ENCODE data around the gene HDGFL1. TPM values are rescaled to one million over a fixed set of nuclear protein-coding genes. Genes with fewer than 3 reads are reported as not detected.

The HDGFL1 gene
- total and polyA plus RNA-seq, 2 donors (not counting 3 experiments of a cell fraction or from before 2014, with no cell fraction given), result not detected

DNA sequence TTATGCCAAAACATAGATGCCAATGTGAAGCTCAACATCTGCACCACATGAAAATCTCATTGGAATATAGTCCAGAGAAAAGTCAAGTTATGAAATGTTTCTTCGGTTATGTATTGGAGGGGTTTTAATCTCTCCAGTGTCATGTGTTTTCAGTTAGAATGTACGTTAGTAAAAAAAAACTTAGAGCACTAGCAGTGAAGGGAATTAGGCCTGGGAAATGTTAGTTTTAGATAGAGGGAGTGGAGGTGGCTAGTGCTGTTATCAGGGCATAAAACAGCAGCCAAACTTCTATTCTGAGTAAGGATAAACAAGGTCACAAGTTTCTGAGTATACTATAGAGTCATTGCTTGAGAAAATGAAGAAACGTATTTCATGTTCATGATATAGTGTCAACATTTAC is 42.9 kb downstream of the HDGFL1 start:
- POLR2A ChIA-PET, result no interaction called here
- Histone ChIP-seq H3K4me2 (ENCODE audit: insufficient read depth, low read length) (no peak overlapping the region), H3K79me2 (ENCODE audit: control insufficient read depth, insufficient read depth, low read length) (no peaks in the 10 kb centered on the region), H3K27me3 (ENCODE audit: control insufficient read depth in 2 of 2, insufficient read depth in 2 of 2, low read length in 2 of 2) (no peaks in the 10 kb centered on the region), H3K27ac (ENCODE audit: insufficient read depth, low read depth, low read length) (no peak overlapping the region), H3K9me1 (replicated peaks; ENCODE audit: control insufficient read depth, extremely low read depth, insufficient read depth, low read length) (no peaks in the 10 kb centered on the region), H4K20me1 (replicated peaks; ENCODE audit: control insufficient read depth, extremely low read depth, insufficient read depth, low read length) (no peaks in the 10 kb centered on the region), H3K36me3 (ENCODE audit: control insufficient read depth in 2 of 2, extremely low read depth in 1 of 2, insufficient read depth in 2 of 2, low read length in 2 of 2) (no peaks in the 10 kb centered on the region), H3K4me3 (replicated peaks in 1 of 3; ENCODE audit: insufficient read depth in 1 of 3, low read depth in 1 of 3, low read length in 3 of 3) (no peak overlapping the region), H3K4me1 (ENCODE audit: control insufficient read depth, extremely low read depth, insufficient read depth, low read length) (peaks cover 12% of the 10 kb centered on the region), H2AFZ (ENCODE audit: low read depth, low read length) (no peak overlapping the region), H3K9ac (replicated peaks; ENCODE audit: extremely low read depth, insufficient read depth, low read length) (no peak overlapping the region), H3K9me3 (replicated peaks; ENCODE audit: control insufficient read depth, insufficient read depth, low read length) (no peaks in the 10 kb centered on the region)
- peak; percentile 64 for DNase-seq (ENCODE audit: low read depth, low spot score)
- TF ChIP-seq MYC (IDR thresholded peaks at IDR 0.05; ENCODE audit: low read depth, low read length) (no peak), JUN (IDR thresholded peaks at IDR 0.05; ENCODE audit: borderline replicate concordance, insufficient read depth, insufficient read length, low read depth) (no peak), POLR2AphosphoS5 (IDR thresholded peaks at IDR 0.05; ENCODE audit: insufficient read depth, low read depth, low read length) (no peak), GATA2 (IDR thresholded peaks at IDR 0.05; ENCODE audit: insufficient read depth, insufficient read length, low read depth, low read length) (no peak), POLR2A (IDR thresholded peaks at IDR 0.05; ENCODE audit: low read depth, low read length) (no peak), EZH2 (IDR thresholded peaks at IDR 0.05; ENCODE audit: borderline replicate concordance, low read depth, low read length, severe bottlenecking) (no peak), FOS (IDR thresholded peaks at IDR 0.05; ENCODE audit: borderline replicate concordance, insufficient read depth, low read length) (no peak)
- TF ChIP-seq, protein P1, sequence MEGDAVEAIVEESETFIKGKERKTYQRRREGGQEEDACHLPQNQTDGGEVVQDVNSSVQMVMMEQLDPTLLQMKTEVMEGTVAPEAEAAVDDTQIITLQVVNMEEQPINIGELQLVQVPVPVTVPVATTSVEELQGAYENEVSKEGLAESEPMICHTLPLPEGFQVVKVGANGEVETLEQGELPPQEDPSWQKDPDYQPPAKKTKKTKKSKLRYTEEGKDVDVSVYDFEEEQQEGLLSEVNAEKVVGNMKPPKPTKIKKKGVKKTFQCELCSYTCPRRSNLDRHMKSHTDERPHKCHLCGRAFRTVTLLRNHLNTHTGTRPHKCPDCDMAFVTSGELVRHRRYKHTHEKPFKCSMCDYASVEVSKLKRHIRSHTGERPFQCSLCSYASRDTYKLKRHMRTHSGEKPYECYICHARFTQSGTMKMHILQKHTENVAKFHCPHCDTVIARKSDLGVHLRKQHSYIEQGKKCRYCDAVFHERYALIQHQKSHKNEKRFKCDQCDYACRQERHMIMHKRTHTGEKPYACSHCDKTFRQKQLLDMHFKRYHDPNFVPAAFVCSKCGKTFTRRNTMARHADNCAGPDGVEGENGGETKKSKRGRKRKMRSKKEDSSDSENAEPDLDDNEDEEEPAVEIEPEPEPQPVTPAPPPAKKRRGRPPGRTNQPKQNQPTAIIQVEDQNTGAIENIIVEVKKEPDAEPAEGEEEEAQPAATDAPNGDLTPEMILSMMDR (IDR thresholded peaks at IDR 0.05; ENCODE audit: extremely low read depth in 1 of 2, insufficient read depth in 1 of 2, low read depth in 1 of 2, low read length in 2 of 2), result no peak
- TF ChIP-seq, protein P2, sequence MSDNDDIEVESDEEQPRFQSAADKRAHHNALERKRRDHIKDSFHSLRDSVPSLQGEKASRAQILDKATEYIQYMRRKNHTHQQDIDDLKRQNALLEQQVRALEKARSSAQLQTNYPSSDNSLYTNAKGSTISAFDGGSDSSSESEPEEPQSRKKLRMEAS (IDR thresholded peaks at IDR 0.05; ENCODE audit: insufficient read depth, insufficient read length), result no peak
- no TSS peak for BruUV-seq (replicated peaks)
- no peak for FAIRE-seq
- intact Hi-C loops (cut with micrococcal nuclease) (loop anchor here (2.0 to 10.0 kb wide), 7 partner anchors 141 to 1017 kb away; partner anchors contain the start of gene SOX4), dilution Hi-C loops (cut with MboI; ENCODE audit: extremely low pct_ligation_motif_present, low sequenced_read_pairs) (no loop called here)
- CTCF ChIA-PET, result interaction anchor here (2.9 kb wide), 1 partner anchor 35 kb away, joined by 14 read pairs; no protein-coding TSS in a partner anchor
